A172 (cell line): Measurements from ENCODE around the gene ZNF77. TPM values are rescaled to one million over a fixed set of nuclear protein-coding genes. Genes with fewer than 3 reads are reported as not detected.
"Not testable (repeated sequence)": the region's sequence is repeated elsewhere in the genome, so short reads cannot be mapped to it uniquely, and the experiment has no call there.

Source experiments
- DNase-seq: peaks from one replicate; pipeline ENCODE4 v3.0.0-alpha.2; 2015; ENCODE audit warnings: low spot score
- total RNA-seq: library from RNA; depleted of rRNA; stranded (reverse); fragments of >200 nt; shearing (Covaris generic); gene quantifications from 2 replicates; pipeline ENCODE4 v1.2.3, GENCODE V29; 2014; rRNA removed

The ZNF77 gene
- total RNA-seq = 6.5 and 9.0 TPM in 2 replicates

GRCh38 chr19:2944775-2945574 lies at the start of gene ZNF77:
TSS of gene ZNF77 (minus strand) at chr19:2944971. CDS start at chr19:2944840, 131 bp downstream.
- peak; percentile 100 for DNase-seq

GRCh38 chr19:2993579-2993978 lies 48.8 kb upstream of the ZNF77 start:
- no peak for DNase-seq

GRCh38 chr19:2992958-2993357 lies 48.2 kb upstream of the ZNF77 start:
- no peak for DNase-seq

- DNase-seq = not testable (repeated sequence)
These were observed 47.6 kb upstream of the ZNF77 start for GRCh38 chr19:2992333-2992732.

DNA sequence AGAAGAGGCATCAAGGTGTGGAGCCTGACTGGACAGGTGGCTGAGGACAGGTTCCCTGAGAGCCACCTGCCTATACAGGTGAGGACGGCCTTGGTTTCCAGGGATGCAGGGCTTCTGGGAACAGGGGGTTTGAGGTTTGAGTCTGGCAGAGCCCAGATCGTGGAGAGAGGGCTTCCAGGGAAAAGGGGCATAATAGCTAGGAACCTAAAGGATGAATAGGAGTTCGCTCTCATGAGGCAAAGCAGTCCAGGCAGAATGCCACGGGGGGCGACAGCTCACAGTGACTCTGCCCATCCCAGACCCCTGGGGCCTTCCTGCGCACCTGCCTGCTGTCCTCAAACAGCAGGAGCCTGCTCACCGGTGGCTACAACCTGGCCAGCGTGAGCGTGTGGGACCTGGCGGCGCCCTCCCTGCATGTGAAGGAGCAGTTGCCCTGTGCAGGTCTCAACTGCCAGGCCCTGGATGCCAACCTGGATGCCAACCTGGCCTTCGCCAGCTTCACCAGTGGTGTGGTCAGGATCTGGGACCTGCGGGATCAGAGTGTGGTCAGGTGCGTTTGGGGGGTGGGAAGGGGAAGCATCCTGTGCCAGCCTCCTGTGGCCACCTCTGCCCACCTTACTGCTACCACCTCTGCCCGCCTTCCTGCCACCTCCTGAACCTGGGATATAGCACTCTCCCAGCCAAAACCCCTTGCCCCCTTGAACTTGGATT lies 44.6 kb upstream of the ZNF77 start:
- no peak for DNase-seq

DNA sequence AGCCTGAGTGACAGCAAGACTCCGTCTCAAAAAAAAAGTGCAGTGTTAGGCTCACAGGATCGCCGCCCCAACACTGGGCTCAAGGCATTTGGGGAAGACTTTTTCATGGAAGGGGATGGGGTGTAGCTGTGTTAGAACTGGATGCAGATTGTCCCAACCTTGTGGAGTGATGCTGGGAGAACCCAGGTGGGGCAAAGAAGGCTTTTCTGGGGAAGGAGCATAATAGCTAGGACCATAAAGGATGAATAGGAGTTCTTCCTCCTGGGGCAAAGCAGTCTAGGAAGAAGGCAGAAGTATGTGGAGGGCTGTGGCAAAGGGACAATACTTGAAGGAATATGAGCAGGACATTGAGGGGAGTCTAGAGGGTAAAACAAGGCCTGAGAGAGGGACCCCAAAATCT lies 43.8 kb upstream of the ZNF77 start:
- DNase-seq = no peak

DNA sequence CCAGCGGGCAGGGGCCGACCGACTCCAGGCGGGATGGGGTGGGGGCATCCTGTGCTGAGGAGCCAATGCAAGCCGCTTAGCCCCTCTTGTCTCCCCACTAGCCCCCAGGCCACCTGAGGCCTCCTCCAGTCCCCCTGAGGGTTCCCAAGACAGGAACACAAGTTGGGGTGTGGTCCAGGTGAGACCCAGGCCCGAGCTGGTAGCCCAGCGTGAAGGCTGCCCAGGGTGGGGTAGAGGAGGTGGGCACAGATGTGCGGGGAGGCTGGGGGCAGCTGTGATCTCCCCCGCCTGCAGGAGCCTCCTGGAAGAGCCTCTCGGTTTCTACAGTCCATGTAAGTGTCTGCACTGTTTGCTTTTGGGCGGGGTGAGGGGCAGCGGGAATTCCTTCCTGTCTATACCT lies 43.0 kb upstream of the ZNF77 start:
- no peak for DNase-seq

- no peak for DNase-seq
These were observed 42.3 kb upstream of the ZNF77 start for GRCh38 chr19:2986951-2987524.

GRCh38 chr19:2984215-2984528 lies 39.4 kb upstream of the ZNF77 start:
- no peak for DNase-seq

GRCh38 chr19:2983351-2984214 lies 38.8 kb upstream of the ZNF77 start:
- peak; percentile 69 for DNase-seq

- peak; percentile 58 for DNase-seq
These were observed 38.2 kb upstream of the ZNF77 start for GRCh38 chr19:2982983-2983350.

DNA sequence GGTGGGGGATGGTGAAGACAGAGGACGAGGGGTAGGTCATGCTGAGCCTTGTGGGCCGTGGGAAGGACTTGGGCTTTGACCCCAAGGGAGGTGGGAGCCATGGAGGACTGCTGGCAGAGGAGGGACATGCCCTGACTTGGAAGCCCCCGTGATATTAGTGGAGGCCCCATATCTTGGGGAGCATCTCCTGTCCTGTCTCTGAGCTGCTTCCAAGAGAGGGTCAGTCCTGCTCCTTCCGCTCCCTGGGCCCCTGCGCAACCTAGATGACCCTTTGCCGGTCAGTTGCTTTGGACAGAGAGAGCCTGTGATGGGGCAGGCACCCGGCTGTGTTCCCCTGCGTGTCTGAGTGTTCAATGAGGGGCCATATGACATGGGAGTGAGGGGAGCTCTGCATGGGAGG lies 37.8 kb upstream of the ZNF77 start:
- DNase-seq = no peak

- no peak for DNase-seq
These were observed 37.1 kb upstream of the ZNF77 start for GRCh38 chr19:2981898-2982297.

- no peak for DNase-seq
These were observed 34.0 kb upstream of the ZNF77 start for GRCh38 chr19:2978772-2979171.

DNA sequence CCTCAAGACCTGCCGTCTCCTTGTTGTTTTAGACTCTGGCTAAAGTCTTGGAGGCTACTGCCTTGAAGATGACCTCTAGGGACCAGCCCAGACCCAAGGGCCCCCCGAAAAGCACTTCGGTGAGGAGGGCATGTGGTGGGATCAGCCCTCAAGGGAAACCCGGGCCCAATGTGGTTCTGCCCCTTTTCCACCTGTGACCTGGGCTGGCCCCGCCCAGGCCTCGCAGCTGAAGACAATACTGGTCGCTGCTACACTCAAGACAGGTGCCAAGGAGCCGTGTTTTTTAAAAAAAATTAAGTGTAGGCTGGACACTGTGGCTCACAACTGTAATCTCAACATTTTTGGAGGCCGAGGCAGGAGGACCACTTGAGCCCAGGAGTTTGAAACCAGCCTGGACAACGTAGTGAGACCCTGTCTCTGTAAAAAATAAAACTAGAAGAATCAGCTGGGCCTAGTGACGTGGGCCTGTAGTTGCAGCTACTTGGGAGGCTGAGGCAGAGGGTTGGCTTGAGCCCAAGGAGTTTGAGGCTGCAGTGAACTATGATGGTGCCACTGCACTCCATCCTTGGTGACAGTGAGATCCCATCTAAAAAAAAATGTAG lies 33.5 kb upstream of the ZNF77 start:
- DNase-seq = no peak

- DNase-seq = no peak
These were observed 33.0 kb upstream of the ZNF77 start for GRCh38 chr19:2977746-2978138.

DNA sequence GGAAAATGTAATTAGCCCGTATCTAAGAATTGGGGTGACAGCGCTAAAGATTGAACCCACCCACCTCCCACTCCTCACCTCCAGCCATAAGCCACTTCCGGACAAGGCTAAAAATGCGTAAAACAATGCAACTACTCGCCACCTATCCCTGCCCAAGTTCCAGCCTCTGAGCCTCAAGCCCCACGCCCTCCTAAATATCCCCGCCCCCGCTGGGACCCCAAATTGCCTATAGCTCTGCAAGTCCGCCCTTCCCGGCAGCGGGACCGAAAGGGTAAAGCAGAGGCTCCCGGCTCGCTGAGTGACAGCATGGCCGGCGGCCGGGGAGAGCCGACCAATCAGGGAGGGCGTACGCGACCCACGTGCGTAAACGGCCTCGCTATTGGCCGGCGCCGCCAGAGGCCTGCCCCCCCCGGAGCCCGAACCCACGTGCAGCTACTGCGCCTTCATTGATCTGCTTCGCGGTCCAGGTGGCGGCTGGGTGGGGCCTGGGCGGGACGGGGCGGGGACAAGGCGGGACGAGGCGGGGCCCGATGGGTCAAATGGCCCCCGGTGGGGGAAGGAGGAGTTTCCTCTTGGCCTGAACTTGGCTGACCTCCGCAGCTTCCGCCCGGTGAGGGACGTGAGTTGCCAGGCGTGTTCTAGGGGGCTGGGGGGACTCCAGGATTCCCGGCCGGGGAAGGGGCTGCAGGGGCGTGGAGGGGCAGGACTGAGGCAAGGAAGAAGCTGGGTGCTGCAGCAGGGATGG lies 32.4 kb upstream of the ZNF77 start, which contains the start of gene TLE6:
Gene TLE6 (plus strand): TSS at position 564 of the 745 bp plus-strand sequence. CDS start 670 bp downstream, outside the sequence.
- peak; percentile 97 for DNase-seq

GRCh38 chr19:2976609-2977000 lies 31.8 kb upstream of the ZNF77 start:
- no peak for DNase-seq

GRCh38 chr19:2974342-2975041 lies 29.7 kb upstream of the ZNF77 start:
- no peak for DNase-seq

GRCh38 chr19:2973229-2973628 lies 28.5 kb upstream of the ZNF77 start:
- no peak for DNase-seq
